GM13977 (cell line): ENCODE data around the gene EFCAB7.

ENCODE experiments used
- DNase-seq: peaks from one replicate; pipeline ENCODE4 v3.0.0; 2012; ENCODE audit warnings: low spot score
- in situ Hi-C: fragments of 300-500 bp; cut with MboI; formaldehyde crosslinking; loops from one replicate; pipeline ENCODE4 v1.12.0; 2022; ENCODE audit warnings: low sequenced_read_pairs, low pct_unique_long_range_greater_than_20kb, mixed read lengths, inconsistent platforms; ENCODE audit not compliant: unreplicated experiment
- TF ChIP-seq, protein P1 (sequence below): IDR thresholded peaks from 2 replicates; pipeline ENCODE4 v1.5.1; 2012; ENCODE audit warnings: mild to moderate bottlenecking, control low read depth; ENCODE audit not compliant: insufficient read depth; ENCODE audit errors: extremely low read depth, missing control alignments

Gene EFCAB7

DNA sequence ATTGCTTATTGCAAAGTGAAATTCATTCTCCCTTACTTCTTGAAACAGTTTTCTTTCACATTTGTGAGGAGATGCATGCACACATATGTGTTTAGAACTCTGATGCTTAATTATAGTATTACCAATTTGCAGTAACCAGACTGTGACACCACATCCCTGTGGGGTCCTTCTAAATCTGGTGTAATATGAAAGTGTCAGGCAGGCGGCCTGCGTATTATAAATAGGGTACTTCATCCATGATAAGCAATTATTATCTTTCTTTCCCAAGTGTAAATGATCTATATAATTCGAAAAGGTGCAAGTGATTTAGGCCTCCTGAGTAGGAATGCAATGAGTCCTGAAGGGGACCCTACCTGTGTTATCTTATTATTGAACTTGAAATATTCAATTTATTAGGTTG lies 876 bp downstream of the EFCAB7 start:
- DNase-seq = no peak
- in situ Hi-C loops = no loop called here
- TF ChIP-seq, protein P1, sequence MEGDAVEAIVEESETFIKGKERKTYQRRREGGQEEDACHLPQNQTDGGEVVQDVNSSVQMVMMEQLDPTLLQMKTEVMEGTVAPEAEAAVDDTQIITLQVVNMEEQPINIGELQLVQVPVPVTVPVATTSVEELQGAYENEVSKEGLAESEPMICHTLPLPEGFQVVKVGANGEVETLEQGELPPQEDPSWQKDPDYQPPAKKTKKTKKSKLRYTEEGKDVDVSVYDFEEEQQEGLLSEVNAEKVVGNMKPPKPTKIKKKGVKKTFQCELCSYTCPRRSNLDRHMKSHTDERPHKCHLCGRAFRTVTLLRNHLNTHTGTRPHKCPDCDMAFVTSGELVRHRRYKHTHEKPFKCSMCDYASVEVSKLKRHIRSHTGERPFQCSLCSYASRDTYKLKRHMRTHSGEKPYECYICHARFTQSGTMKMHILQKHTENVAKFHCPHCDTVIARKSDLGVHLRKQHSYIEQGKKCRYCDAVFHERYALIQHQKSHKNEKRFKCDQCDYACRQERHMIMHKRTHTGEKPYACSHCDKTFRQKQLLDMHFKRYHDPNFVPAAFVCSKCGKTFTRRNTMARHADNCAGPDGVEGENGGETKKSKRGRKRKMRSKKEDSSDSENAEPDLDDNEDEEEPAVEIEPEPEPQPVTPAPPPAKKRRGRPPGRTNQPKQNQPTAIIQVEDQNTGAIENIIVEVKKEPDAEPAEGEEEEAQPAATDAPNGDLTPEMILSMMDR = no peak

DNA sequence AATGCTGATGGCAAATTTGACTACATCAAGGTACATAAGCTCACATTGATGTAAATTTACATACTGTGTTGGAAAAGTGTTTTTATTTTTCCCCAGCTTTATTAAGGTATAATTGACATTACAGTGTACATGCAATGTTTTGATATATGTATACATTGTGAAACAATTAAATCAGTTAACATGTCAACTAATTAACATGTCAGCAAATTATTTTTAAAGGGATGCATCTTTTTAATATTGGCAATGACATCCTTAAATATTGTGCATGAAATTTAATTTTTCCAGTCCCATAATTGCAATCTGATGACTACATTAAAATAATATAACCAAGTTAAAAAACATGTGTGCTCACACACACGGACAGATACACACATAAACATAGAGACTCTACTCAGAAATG lies 9.4 kb downstream of the EFCAB7 start:
- DNase-seq = no peak
- in situ Hi-C loops = no loop called here
- TF ChIP-seq, protein P1 = no peak

DNA sequence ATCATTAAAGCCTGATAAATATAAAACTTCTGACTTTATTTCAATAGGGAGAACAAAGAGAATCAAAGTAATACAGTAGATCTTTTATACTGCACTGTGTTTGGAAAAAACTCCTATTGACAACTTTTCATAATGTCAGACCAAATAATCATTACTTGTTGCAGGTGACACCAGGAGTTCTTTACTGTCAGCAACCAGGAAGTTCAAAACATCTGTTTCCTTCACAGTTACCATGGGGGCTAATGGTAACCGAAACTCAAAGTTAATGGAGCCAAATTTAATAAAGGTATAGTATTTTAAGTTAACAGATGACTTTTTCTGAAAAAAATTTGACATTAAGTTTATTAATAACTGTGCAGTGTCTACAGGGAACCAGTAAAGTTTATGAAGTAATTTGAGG lies 10.6 kb downstream of the EFCAB7 start:
- in situ Hi-C loops = no loop called here
- TF ChIP-seq, protein P1 = no peak
- DNase-seq = no peak

DNA sequence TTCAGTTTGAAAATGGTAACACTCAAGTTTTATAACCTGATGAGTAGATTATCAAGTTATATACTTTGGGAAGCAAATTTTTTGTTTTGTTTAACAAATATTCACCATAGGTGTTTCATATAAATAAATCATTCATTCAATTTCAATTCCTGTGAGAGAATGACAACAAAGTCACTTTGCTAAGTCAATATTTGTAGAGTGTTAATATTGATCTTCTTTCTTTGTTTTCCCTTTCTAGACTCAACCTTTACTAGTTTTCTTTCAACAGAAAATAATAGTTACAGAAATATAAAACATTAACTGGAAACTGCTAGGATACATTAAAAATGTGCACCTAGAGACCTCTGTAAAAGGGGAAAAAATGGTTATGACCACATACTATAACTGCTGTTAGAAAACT lies 11.1 kb downstream of the EFCAB7 start:
- TF ChIP-seq, protein P1 = no peak
- no peak for DNase-seq
- in situ Hi-C loops = no loop called here

DNA sequence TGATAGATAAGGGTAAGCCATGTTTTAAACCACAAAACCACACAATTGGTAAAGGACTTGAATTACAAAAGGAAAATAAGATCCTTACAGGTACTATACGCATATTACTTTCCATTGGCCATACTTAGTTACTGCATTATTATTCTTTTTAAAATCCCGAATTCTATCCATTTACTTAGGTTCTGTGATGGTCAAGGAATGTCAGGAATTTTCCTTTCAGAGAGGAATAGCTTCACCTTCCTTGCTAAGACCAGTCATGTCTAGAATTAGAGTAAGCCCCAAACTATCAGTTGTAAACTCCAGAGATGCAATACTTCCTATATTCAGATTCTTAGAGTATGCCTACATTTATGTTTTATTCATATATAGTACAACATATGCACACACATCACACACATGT lies 13.7 kb downstream of the EFCAB7 start:
- TF ChIP-seq, protein P1 = no peak
- in situ Hi-C loops = no loop called here
- DNase-seq = no peak

DNA sequence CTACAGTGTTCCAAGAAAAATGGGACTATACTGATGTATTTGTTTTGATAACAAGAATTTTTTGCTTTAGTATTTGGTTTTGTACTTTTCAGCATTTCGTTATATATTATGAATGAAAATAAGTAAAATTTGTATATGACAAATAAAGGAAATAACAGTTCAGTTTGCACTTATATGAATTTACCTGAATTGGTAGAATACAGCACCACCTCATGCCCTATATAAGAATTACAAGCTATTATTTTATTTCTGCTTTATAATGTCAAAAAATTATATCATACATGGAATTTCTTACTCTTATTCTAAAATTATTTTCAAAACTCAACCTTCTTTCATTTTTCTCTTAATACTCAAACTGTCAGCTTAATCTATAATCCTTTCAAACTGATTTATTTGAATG lies 14.6 kb downstream of the EFCAB7 start:
- in situ Hi-C loops = no loop called here
- no peak for DNase-seq
- TF ChIP-seq, protein P1 = peak; percentile 48

DNA sequence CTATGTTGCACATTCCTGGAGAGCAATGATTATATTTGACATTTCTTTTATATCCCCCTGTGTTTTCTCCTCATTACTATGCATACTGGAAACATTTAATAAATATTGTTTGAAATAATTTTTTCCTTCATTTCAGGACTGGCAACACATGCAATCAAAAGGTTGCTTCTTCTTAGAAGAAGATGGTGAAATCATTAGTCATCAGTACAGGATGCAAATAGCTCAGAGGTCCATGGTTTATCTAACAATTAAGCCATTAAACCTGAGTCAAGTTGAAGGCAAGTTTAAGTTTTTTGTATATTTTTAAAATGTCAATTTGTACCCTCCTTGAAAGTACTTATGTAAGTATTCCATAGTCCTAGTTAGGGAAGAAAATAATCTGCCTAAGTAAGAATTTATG lies 22.5 kb downstream of the EFCAB7 start:
- in situ Hi-C loops = no loop called here
- no peak for DNase-seq
- TF ChIP-seq, protein P1 = no peak
